Left lung (tissue), 10 donors: ENCODE results near the gene LYPLA2. TPM values are rescaled to one million over a fixed set of nuclear protein-coding genes. Genes with fewer than 3 reads are reported as not detected.

Experiments
- ATAC-seq: fragments of 200-7000 bp; cut with Tn5 transposase; one replicate; pipeline ENCODE4 v1.9.1; 2020; ENCODE audit warnings: moderate library complexity
- DNase-seq, 4 donors: peaks; one replicate each; pipeline ENCODE4 v3.0.0-alpha.2; 2013 to 2020
- H3K27ac ChIP-seq, 2 donors: fragments of 200-600 bp; sonication (generic) in 1 of 2; one replicate each; pipeline versions ENCODE4 v1.5.0 to v1.8.0; 2020 to 2021
- H3K27me3 ChIP-seq, 2 donors: fragments of 200-600 bp; sonication (generic) in 1 of 2; one replicate each; pipeline versions ENCODE4 v1.5.0 to v1.8.0; 2020 to 2021
- H3K36me3 ChIP-seq, 2 donors: fragments of 200-600 bp; sonication (generic) in 1 of 2; one replicate each; pipeline versions ENCODE4 v1.5.0 to v1.8.0; 2020 to 2021
- H3K4me1 ChIP-seq, 2 donors: fragments of 200-600 bp; one replicate each; pipeline ENCODE4 v1.8.0; 2021
- H3K4me3 ChIP-seq, 2 donors: fragments of 200-600 bp; sonication (generic) in 1 of 2; one replicate each; pipeline versions ENCODE4 v1.5.0 to v1.8.0; 2020 to 2021; ENCODE audit warnings: mild to moderate bottlenecking in 1 of 2
- H3K9me3 ChIP-seq, 2 donors: fragments of 200-600 bp; sonication (generic) in 1 of 2; one replicate each; pipeline versions ENCODE4 v1.5.0 to v1.8.0; 2020 to 2021
- intact Hi-C, 2 donors: fragments of 100-400 bp; cut with DNase I; formaldehyde crosslinking; loops; one replicate each; pipeline versions ENCODE4 v1.11.2 to v1.14.2; 2022
- polyA plus RNA-seq, 6 donors: library from polyadenylated mRNA; unstranded; fragments of 120-200 nt; gene quantifications; one replicate each; pipeline ENCODE4 v1.2.1, GENCODE V29; 2013; ENCODE audit not compliant: insufficient read length in 6 of 6
- total RNA-seq, 2 donors: library from RNA; stranded (reverse); fragmentation: NEBNext Ultra II Directional; extraction: Animal tissue kit (Norgen Biotek cat#: 25700); gene quantifications; one replicate each; pipeline ENCODE4 v1.2.1, GENCODE V29; 2021
- TF ChIP-seq, protein P1 (sequence below), 2 donors: fragments of 200-600 bp; sonication (generic) in 1 of 2; IDR thresholded peaks; one replicate each; pipeline versions ENCODE4 v1.5.0 to v1.8.0; 2021; ENCODE audit warnings: antibody characterized with exemption in 2 of 2
- donor health status: DM: no; HTN: yes; CAD: no.
- donor health status: DM: no; HTN: no; CAD: no.

Gene LYPLA2
- total and polyA plus RNA-seq, 8 donors = 36.9 to 65.8 (median 47.1) TPM

DNA sequence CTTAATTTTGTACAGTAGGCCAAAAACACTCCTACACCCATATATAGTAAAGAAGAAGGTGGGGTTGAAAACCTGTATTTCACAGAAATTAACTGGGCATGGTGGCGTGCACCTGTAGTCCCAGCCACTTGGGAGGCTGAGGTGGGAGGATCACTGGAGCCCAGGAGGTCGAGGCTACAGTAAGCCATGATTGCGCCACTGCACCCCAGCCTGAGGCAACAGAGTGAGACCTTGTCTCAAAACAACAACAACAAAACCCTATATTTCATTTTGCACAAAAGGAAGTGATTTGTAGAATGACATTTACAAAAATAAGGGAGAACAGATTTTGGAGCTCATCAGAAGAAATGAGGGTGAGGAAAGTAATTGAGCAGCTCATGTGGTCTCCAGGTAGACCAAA is 2.2 kb upstream of the LYPLA2 start:
- DNase-seq (no peak), ATAC-seq (no peak)
- intact Hi-C loops = no loop called here
- no peaks in the 10 kb centered on the region for H3K27me3 ChIP-seq
- no peaks in the 10 kb centered on the region for H3K9me3 ChIP-seq
- H3K4me3 ChIP-seq = no peak overlapping the region
- H3K27ac ChIP-seq = no peak overlapping the region
- peaks cover 0 to 59% of the 10 kb centered on the region in 2 donors for H3K36me3 ChIP-seq
- TF ChIP-seq, protein P1, sequence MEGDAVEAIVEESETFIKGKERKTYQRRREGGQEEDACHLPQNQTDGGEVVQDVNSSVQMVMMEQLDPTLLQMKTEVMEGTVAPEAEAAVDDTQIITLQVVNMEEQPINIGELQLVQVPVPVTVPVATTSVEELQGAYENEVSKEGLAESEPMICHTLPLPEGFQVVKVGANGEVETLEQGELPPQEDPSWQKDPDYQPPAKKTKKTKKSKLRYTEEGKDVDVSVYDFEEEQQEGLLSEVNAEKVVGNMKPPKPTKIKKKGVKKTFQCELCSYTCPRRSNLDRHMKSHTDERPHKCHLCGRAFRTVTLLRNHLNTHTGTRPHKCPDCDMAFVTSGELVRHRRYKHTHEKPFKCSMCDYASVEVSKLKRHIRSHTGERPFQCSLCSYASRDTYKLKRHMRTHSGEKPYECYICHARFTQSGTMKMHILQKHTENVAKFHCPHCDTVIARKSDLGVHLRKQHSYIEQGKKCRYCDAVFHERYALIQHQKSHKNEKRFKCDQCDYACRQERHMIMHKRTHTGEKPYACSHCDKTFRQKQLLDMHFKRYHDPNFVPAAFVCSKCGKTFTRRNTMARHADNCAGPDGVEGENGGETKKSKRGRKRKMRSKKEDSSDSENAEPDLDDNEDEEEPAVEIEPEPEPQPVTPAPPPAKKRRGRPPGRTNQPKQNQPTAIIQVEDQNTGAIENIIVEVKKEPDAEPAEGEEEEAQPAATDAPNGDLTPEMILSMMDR (IDR thresholded peaks at IDR 0.05) = no peak
- peaks cover 13 to 32% of the 10 kb centered on the region in 2 donors for H3K4me1 ChIP-seq

DNA sequence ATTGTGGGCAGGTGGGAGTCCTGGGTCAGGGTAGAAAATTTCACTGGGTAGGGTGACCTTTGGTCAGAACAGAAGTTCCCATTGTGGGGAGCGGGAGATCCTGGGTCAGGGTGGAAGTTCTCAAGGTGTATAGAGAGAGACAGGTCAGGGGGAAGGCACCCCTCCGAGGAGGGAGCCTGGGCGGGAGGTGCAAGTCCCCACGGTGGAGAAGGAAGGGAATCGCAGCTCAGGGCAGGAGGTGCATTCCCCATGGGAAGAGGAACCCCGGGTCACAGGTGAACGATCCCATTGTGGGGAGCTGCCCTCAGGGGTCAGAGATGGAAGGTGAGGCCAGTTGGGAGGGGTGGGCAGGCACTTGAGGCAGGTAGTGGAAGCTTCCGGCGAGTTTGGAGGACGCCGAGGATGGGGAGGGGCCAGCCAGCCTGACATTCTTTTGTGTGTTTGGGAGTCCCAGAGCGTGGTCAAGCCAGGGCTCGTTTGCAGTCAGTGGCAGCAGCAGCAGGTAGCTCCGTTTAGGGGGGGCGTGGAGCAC is 637 bp downstream of the LYPLA2 start:
- ATAC-seq (peak; percentile 45), DNase-seq (no peak)
- intact Hi-C loops = no loop called here
- peaks cover 0 to 60% of the 10 kb centered on the region in 2 donors for H3K36me3 ChIP-seq
- no peaks in the 10 kb centered on the region for H3K27me3 ChIP-seq
- H3K9me3 ChIP-seq = no peaks in the 10 kb centered on the region
- peak overlapping the region; percentile 69 to 89 for H3K4me3 ChIP-seq
- peaks cover 13 to 33% of the 10 kb centered on the region in 2 donors for H3K4me1 ChIP-seq
- peak overlapping the region; percentile 55 to 81 for H3K27ac ChIP-seq
- TF ChIP-seq, protein P1 (IDR thresholded peaks at IDR 0.05) = no peak

GRCh38 chr1:23792151-23792945 is 1.4 kb downstream of the LYPLA2 start:
- H3K36me3 ChIP-seq = peaks cover 0 to 60% of the 10 kb centered on the region in 2 donors
- intact Hi-C loops = no loop called here
- peak overlapping the region in 1 of 2 donors; percentile 18 for H3K27ac ChIP-seq
- H3K4me1 ChIP-seq = peaks cover 13 to 33% of the 10 kb centered on the region in 2 donors
- TF ChIP-seq, protein P1 (IDR thresholded peaks at IDR 0.05) = no peak
- no peak for DNase-seq
- no peak for ATAC-seq
- H3K4me3 ChIP-seq = peak overlapping the region; percentile 69 to 89
- no peaks in the 10 kb centered on the region for H3K9me3 ChIP-seq
- H3K27me3 ChIP-seq = no peaks in the 10 kb centered on the region

DNA sequence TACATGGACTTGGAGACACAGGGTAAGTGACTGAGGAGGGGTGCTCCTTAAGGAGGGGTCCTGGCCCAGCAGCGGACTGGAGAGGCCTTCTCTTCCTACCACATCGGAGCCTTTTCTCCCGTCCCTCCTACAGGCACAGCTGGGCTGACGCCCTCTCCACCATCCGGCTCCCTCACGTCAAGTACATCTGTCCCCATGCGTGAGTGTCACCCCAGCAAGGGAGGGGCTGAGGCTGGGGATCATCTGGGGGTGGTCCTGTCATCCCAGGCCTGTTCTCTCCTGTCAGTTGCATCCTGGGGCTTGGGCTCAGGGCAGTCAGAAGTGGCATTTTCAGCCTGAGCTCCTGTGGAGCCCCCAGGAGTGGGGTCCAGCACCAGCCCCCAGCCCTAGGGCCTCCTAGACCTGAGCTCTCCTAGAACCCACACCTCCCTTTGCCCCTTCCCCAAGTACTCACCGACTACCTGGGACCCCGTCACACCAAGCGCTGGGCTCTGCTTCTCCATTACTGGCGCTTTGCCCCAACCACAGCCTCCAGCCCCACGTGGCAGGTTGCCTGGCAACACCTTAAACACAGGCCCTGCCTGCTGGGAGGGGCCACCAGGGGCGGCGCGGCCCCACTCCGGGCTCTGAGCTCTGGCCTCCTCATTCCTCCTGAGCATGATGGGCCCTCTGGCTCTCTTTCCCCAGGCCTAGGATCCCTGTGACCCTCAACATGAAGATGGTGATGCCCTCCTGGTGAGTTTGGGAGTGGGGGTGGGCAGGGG is 2.3 kb downstream of the LYPLA2 start:
- ATAC-seq = peak; percentile 65
- H3K9me3 ChIP-seq = no peaks in the 10 kb centered on the region
- DNase-seq = peak in 3 of 4 donors; percentile 37 to 90 (median 76)
- peaks cover 0 to 60% of the 10 kb centered on the region in 2 donors for H3K36me3 ChIP-seq
- peak overlapping the region in 1 of 2 donors; percentile 23 for H3K27ac ChIP-seq
- H3K27me3 ChIP-seq = no peaks in the 10 kb centered on the region
- intact Hi-C loops = no loop called here
- peaks cover 13 to 33% of the 10 kb centered on the region in 2 donors for H3K4me1 ChIP-seq
- TF ChIP-seq, protein P1 (IDR thresholded peaks at IDR 0.05) = no peak
- no peak overlapping the region for H3K4me3 ChIP-seq
